Fibroblast of mammary gland (primary cell): ENCODE measurements around the gene CYP4V2.

Source experiments
- DNase-seq: peaks from one replicate; pipeline ENCODE4 v3.0.0-alpha.2; 2010; ENCODE audit warnings: low read depth
- H3K4me3 ChIP-seq: 2 replicates; pipeline ENCODE4 v1.5.1; 2011; ENCODE audit warnings: low read depth, mild to moderate bottlenecking, low read length, moderate library complexity; ENCODE audit not compliant: control insufficient read depth
- CTCF ChIP-seq: conservative IDR thresholded peaks from 2 replicates; pipeline ENCODE4 v1.5.1; 2011; ENCODE audit warnings: low read depth, low read length, inconsistent platforms; ENCODE audit not compliant: control insufficient read depth, insufficient read depth

The CYP4V2 gene

GRCh38 chr4:186191200-186192065 is at the start of gene CYP4V2:
Gene CYP4V2 (plus strand): TSS chr4:186191567. CDS start chr4:186191824, 257 bp downstream.
- TF ChIP-seq CTCF, result no peak
- peak; percentile 70 for DNase-seq
- H3K4me3 ChIP-seq, result peak within 1 kb of the TSS; percentile 82

- peak overlapping the region; percentile 46 for H3K4me3 ChIP-seq
- no peak for TF ChIP-seq CTCF
- DNase-seq, result peak; percentile 40
These were observed 47.0 kb upstream of the CYP4V2 start for GRCh38 chr4:186144198-186144945.

GRCh38 chr4:186144946-186145569 is 46.3 kb upstream of the CYP4V2 start:
- peak; percentile 47 for DNase-seq
- TF ChIP-seq CTCF, result no peak
- H3K4me3 ChIP-seq, result peak overlapping the region; percentile 36

- DNase-seq, result no peak
- H3K4me3 ChIP-seq, result no peak overlapping the region
- TF ChIP-seq CTCF, result no peak
These were observed 44.9 kb upstream of the CYP4V2 start for GRCh38 chr4:186146458-186146857.

GRCh38 chr4:186148336-186148975 is 42.9 kb upstream of the CYP4V2 start:
- no peak overlapping the region for H3K4me3 ChIP-seq
- TF ChIP-seq CTCF, result no peak
- no peak for DNase-seq

GRCh38 chr4:186149872-186150271 is 41.5 kb upstream of the CYP4V2 start:
- peak; percentile 42 for DNase-seq
- peak; percentile 58 for TF ChIP-seq CTCF
- H3K4me3 ChIP-seq, result no peak overlapping the region
